GM13976 (cell line): Measurements from ENCODE around the gene TMEM233.

Source experiments
- DNase-seq: peaks from one replicate; pipeline ENCODE4 v3.0.0; 2012; ENCODE audit warnings: low spot score
- in situ Hi-C: fragments of 300-500 bp; cut with MboI; formaldehyde crosslinking; loops from one replicate; pipeline ENCODE4 v1.12.0; 2022; ENCODE audit warnings: low sequenced_read_pairs, mixed read lengths, inconsistent platforms; ENCODE audit not compliant: unreplicated experiment
- TF ChIP-seq, protein P1 (sequence below): IDR thresholded peaks from 2 replicates; pipeline ENCODE4 v1.5.1; 2012; ENCODE audit warnings: borderline replicate concordance, mild to moderate bottlenecking; ENCODE audit not compliant: insufficient read depth; ENCODE audit errors: extremely low read depth, missing control alignments, control extremely low read depth

Gene TMEM233

DNA sequence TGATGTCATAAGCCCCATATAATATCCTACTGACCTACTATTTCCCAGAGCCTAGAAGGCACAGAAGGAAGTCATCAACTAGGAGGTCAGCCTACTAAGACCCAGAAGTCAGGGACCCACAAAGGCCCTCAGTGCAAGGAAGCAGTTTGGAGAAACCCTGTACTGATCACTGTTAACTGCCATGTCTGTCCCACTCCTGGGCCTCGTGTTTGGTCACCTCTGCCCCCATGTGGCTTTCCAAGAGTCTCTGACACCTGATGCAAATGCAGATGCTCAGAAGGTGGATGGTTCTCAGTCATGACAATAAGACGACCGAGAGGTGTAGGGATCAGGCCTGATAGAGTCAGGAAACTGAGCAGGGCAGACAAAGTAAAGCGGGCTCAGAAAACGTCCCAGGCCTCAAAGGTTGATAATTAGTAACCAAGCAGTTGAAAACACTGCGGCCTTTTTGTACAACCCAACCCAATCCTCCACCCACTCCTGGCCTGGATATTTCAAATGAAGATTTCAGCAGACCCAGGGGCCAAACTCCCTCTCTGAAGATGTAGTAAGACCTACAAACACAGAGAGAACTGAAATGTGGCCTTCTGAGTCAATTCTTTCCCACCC, 97.7 kb downstream of the TMEM233 start:
- TF ChIP-seq, protein P1, sequence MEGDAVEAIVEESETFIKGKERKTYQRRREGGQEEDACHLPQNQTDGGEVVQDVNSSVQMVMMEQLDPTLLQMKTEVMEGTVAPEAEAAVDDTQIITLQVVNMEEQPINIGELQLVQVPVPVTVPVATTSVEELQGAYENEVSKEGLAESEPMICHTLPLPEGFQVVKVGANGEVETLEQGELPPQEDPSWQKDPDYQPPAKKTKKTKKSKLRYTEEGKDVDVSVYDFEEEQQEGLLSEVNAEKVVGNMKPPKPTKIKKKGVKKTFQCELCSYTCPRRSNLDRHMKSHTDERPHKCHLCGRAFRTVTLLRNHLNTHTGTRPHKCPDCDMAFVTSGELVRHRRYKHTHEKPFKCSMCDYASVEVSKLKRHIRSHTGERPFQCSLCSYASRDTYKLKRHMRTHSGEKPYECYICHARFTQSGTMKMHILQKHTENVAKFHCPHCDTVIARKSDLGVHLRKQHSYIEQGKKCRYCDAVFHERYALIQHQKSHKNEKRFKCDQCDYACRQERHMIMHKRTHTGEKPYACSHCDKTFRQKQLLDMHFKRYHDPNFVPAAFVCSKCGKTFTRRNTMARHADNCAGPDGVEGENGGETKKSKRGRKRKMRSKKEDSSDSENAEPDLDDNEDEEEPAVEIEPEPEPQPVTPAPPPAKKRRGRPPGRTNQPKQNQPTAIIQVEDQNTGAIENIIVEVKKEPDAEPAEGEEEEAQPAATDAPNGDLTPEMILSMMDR, result no peak
- DNase-seq, result no peak
- in situ Hi-C loops, result no loop called here

DNA sequence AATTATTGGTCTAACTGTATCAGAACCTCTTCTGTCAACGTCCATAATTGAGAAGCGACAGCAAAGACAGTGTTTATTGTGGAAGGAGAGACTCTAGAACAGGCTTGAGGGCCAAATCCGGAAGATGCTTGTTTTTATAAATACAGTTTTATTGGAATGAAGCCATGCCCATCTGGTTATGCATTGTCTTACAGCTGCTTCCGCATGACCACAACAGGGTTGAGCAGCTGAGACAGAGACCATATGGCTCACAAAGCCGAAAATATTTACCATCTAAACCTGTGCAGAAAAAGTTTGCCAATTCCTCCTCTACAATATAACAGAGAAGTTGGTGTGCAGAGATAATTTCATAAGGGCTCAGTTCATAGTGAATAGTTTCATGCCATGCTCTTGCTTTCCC, 98.8 kb downstream of the TMEM233 start:
- no peak for DNase-seq
- in situ Hi-C loops, result no loop called here

More for the DNA sequence above, 98.8 kb downstream of the TMEM233 start:
- TF ChIP-seq, protein P1, result no peak
